SK-N-SH (cell line): ENCODE results near the gene CBFB. TPM values are rescaled to one million over a fixed set of nuclear protein-coding genes. Genes with fewer than 3 reads are reported as not detected.

Source experiments
- CTCF ChIA-PET: fragments of 300-600, 350-600 bp; formaldehyde crosslinking; extraction: SDS; loops from one replicate; lab custom pipeline; 2021; lab: Yijun Ruan, JAX
- POLR2A ChIA-PET: fragments of 350-600 bp; sonication (Branson Sonifier 250); formaldehyde crosslinking; extraction: SDS; loops from one replicate; lab custom pipeline; 2020; ENCODE audit warnings: antibody characterized with exemption, inconsistent platforms; lab: Yijun Ruan, JAX
- DNase-seq: peaks from one replicate; pipeline ENCODE4 v3.0.0; 2012
- H2AFZ ChIP-seq: fragments of 200-600 bp; sonication (generic); 2 replicates; pipeline ENCODE4 v1.8.1; 2016; ENCODE audit warnings: antibody characterized with exemption, mild to moderate bottlenecking, low read depth
- H3F3A ChIP-seq: fragments of 200-600 bp; sonication (generic); replicated peaks from 2 replicates; pipeline ENCODE3; 2016; ENCODE audit warnings: antibody characterized with exemption, mild to moderate bottlenecking; ENCODE audit not compliant: insufficient read depth
- H3K27ac ChIP-seq, 2 experiments: fragments of 200-500 bp in 1 of 2; fragments of 200-600 bp in 1 of 2; sonication (Bioruptor generic) in 1 of 2; sonication (generic), shearing (Covaris generic) in 1 of 2; 2 replicates each; pipeline versions ENCODE4 v1.5.1 to v1.6.1; 2014 to 2016; ENCODE audit warnings: low read depth in 2 of 2, inconsistent platforms in 1 of 2, low read length in 1 of 2, mild to moderate bottlenecking in 1 of 2, mixed read lengths in 1 of 2
- H3K27me3 ChIP-seq: fragments of 200-600 bp; sonication (generic), shearing (Covaris generic); 2 replicates; pipeline ENCODE4 v1.6.1; 2016; ENCODE audit warnings: mixed run types; ENCODE audit not compliant: insufficient read depth
- H3K36me3 ChIP-seq, 2 experiments: fragments of 200-500 bp in 1 of 2; fragments of 200-600 bp in 1 of 2; sonication (Bioruptor generic) in 1 of 2; sonication (generic) in 1 of 2; replicated peaks in 1 of 2; 2 replicates each; pipeline versions ENCODE3 to v1.5.1; 2014 to 2016; ENCODE audit warnings: low read length in 1 of 2, mild to moderate bottlenecking in 1 of 2; ENCODE audit not compliant: insufficient read depth in 2 of 2, control insufficient read depth in 1 of 2
- H3K4me1 ChIP-seq, 2 experiments: fragments of 200-500 bp in 1 of 2; fragments of 200-600 bp in 1 of 2; sonication (Bioruptor generic) in 1 of 2; sonication (generic), shearing (Covaris generic) in 1 of 2; 2 replicates each; pipeline versions ENCODE4 v1.5.1 to v1.6.1; 2014 to 2016; ENCODE audit warnings: low read depth in 1 of 2, low read length in 1 of 2, mixed run types in 1 of 2; ENCODE audit not compliant: insufficient read depth in 2 of 2, control insufficient read depth in 1 of 2
- H3K4me2 ChIP-seq: fragments of 200-600 bp; sonication (generic), shearing (Covaris generic); 2 replicates; pipeline ENCODE4 v1.6.1; 2017; ENCODE audit warnings: mixed run types
- H3K4me3 ChIP-seq, 2 experiments: fragments of 200-500 bp in 1 of 2; fragments of 200-600 bp in 1 of 2; sonication (Bioruptor generic) in 1 of 2; sonication (generic), shearing (Covaris generic) in 1 of 2; 2 replicates each; pipeline versions ENCODE4 v1.5.1 to v1.8.1; 2014 to 2016; ENCODE audit warnings: low read depth in 2 of 2, inconsistent platforms in 1 of 2, low read length in 1 of 2, mild to moderate bottlenecking in 1 of 2, mixed read lengths in 1 of 2, moderate library complexity in 1 of 2
- H3K79me2 ChIP-seq: fragments of 200-600 bp; sonication (generic); 2 replicates; pipeline ENCODE4 v1.8.1; 2017; ENCODE audit warnings: mild to moderate bottlenecking; ENCODE audit not compliant: insufficient read depth
- H3K9ac ChIP-seq: fragments of 200-600 bp; sonication (generic); 2 replicates; pipeline ENCODE4 v1.6.1; 2017; ENCODE audit warnings: mixed run types
- H3K9me2 ChIP-seq: fragments of 200-600 bp; sonication (generic); 2 replicates; pipeline ENCODE4 v1.6.1; 2017; ENCODE audit warnings: mixed run types
- H3K9me3 ChIP-seq: fragments of 200-600 bp; sonication (generic); 2 replicates; pipeline ENCODE4 v1.6.1; 2017; ENCODE audit warnings: mixed run types, mild to moderate bottlenecking, moderate library complexity
- H4K20me1 ChIP-seq: fragments of 200-600 bp; sonication (generic); 2 replicates; pipeline ENCODE4 v1.6.1; 2017; ENCODE audit warnings: mild to moderate bottlenecking, mixed run types; ENCODE audit not compliant: insufficient read depth
- CHD2 ChIP-seq: fragments of 150-350 bp; IDR thresholded peaks from 2 replicates; pipeline ENCODE4 v1.6.1; 2018; ENCODE audit warnings: low read length; ENCODE audit not compliant: partially characterized antibody
- EZH2phosphoT487 ChIP-seq: fragments of 200-600 bp; sonication (generic); IDR thresholded peaks from 2 replicates; pipeline ENCODE4 v1.6.1; 2017; ENCODE audit warnings: low read depth, mixed run types, mild to moderate bottlenecking, antibody characterized with exemption, moderate library complexity, borderline replicate concordance
- FOSL2 ChIP-seq: IDR thresholded peaks from 2 replicates; pipeline ENCODE4 v1.4.0; 2012; ENCODE audit warnings: low read depth, mild to moderate bottlenecking, moderate library complexity, borderline replicate concordance
- FOXM1 ChIP-seq: IDR thresholded peaks from 2 replicates; pipeline ENCODE4 v1.4.0; 2012; ENCODE audit warnings: low read depth, mild to moderate bottlenecking
- GABPA ChIP-seq: IDR thresholded peaks from 2 replicates; pipeline ENCODE4 v1.4.0; 2012; ENCODE audit warnings: low read depth, mild to moderate bottlenecking
- GATA2 ChIP-seq: sonication (generic); formaldehyde crosslinking; IDR thresholded peaks from 2 replicates; pipeline ENCODE4 v1.5.0; 2020; ENCODE audit warnings: mild to moderate bottlenecking, missing genetic modification reagents
- JUND ChIP-seq: IDR thresholded peaks from 2 replicates; pipeline ENCODE4 v1.4.0; 2012
- NRF1 ChIP-seq: IDR thresholded peaks from 2 replicates; pipeline ENCODE4 v1.6.1; 2012; ENCODE audit warnings: low read depth, mild to moderate bottlenecking, low read length
- PBX3 ChIP-seq: IDR thresholded peaks from 2 replicates; pipeline ENCODE4; 2012
- RAD21 ChIP-seq: IDR thresholded peaks from 2 replicates; pipeline ENCODE4 v1.6.1; 2012; ENCODE audit warnings: mild to moderate bottlenecking, low read length
- RCOR1 ChIP-seq: fragments of 150-350 bp; IDR thresholded peaks from 2 replicates; pipeline ENCODE4 v1.6.1; 2017; ENCODE audit warnings: antibody characterized with exemption, low read length
- RFX5 ChIP-seq: IDR thresholded peaks from 2 replicates; pipeline ENCODE4 v1.6.1; 2012; ENCODE audit warnings: mild to moderate bottlenecking, improper control_type of control experiment, low read length
- RXRA ChIP-seq: IDR thresholded peaks from 2 replicates; pipeline ENCODE4 v1.4.0; 2012; ENCODE audit warnings: low read depth, mild to moderate bottlenecking, borderline replicate concordance
- TAF1 ChIP-seq: IDR thresholded peaks from 2 replicates; pipeline ENCODE4 v1.6.1; 2012; ENCODE audit warnings: low read depth, mild to moderate bottlenecking, low read length, moderate library complexity, borderline replicate concordance
- TCF12 ChIP-seq: IDR thresholded peaks from 2 replicates; pipeline ENCODE4 v1.4.0; 2012
- YY1 ChIP-seq: IDR thresholded peaks from 2 replicates; pipeline ENCODE4 v1.4.0; 2012; ENCODE audit warnings: low read depth, mild to moderate bottlenecking
- ZBTB33 ChIP-seq: IDR thresholded peaks from 2 replicates; pipeline ENCODE4 v1.4.0; 2012; ENCODE audit warnings: low read depth, borderline replicate concordance
- WGBS: methylation state at CpG from one replicate; pipeline ENCODE4 v1.1.6; 2017; ENCODE audit warnings: low lambda C conversion rate; 5-methylcytosine and 5-hydroxymethylcytosine counted together
- polyA plus RNA-seq, 3 experiments: library from polyadenylated mRNA; depleted of rRNA; stranded (reverse); fragments of >200 nt; gene quantifications; 2 replicates each; pipeline ENCODE4 v1.2.3, GENCODE V29; 2012
- TF ChIP-seq, protein P1 (sequence below): fragments of 200-600 bp; sonication (generic); IDR thresholded peaks from 2 replicates; pipeline ENCODE4 v1.6.1; 2017; ENCODE audit warnings: antibody characterized with exemption, mild to moderate bottlenecking, moderate library complexity

Gene CBFB
- polyA plus RNA-seq, 1 of the 3 experiments (the other 2 are of a cell fraction): 40.1 TPM

- no peak for TF ChIP-seq FOSL2
These were observed 19.8 kb upstream of the CBFB start (continued) for GRCh38 chr16:67009158-67009557.

DNA sequence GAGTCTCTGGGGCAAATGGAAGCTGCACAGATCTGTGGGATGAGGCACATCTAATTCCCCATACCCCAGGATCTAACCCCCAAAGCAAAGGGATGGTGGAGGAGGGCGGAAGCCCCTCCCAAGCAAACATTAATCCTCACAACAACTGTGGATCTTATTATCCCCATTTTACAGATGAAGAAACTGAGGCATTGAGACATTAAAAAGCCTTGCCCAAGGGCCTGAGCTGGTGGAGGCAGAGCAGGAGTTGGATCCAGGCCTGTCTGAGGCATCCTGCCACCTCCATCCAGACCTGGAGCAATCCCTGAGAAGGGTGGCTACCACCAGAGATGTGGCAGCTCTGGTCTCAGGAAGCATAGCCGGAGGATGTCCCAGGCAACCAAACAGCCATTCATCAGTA, 17.7 kb upstream of the CBFB start:
- H3K4me3 ChIP-seq: no peak overlapping the region
- no peak overlapping the region for H3K27ac ChIP-seq
- H3K36me3 ChIP-seq: no peaks in the 10 kb centered on the region
- H3K79me2 ChIP-seq: no peaks in the 10 kb centered on the region
- H3K4me1 ChIP-seq: peaks cover 7 to 11% of the 10 kb centered on the region in 2 experiments; a peak in 1 of 4 replicates
- WGBS: 86% methylated on average over 1 of the region's 2 CpGs
- no peaks in the 10 kb centered on the region for H3K9me3 ChIP-seq
- no peaks in the 10 kb centered on the region for H4K20me1 ChIP-seq
- DNase-seq: no peak
- H3K9me2 ChIP-seq: no peaks in the 10 kb centered on the region
- no peaks in the 10 kb centered on the region for H3K27me3 ChIP-seq
- H3K4me2 ChIP-seq: no peak overlapping the region
- H2AFZ ChIP-seq: no peak overlapping the region
- POLR2A ChIA-PET: interaction anchor here (0.6 kb wide), 1 partner anchor 469 kb away, joined by 3 read pairs; no protein-coding TSS in a partner anchor
- CTCF ChIA-PET: interaction anchor here (0.7 to 23.0 kb wide), 6 partner anchors 19 to 146 kb away, joined by 3 to 470 read pairs (median 13); partner anchors contain the start of genes B3GNT9, FBXL8 and TRADD
- H3F3A ChIP-seq: peaks cover 10% of the 10 kb centered on the region
- no peak overlapping the region for H3K9ac ChIP-seq
- TF ChIP-seq, protein P1, sequence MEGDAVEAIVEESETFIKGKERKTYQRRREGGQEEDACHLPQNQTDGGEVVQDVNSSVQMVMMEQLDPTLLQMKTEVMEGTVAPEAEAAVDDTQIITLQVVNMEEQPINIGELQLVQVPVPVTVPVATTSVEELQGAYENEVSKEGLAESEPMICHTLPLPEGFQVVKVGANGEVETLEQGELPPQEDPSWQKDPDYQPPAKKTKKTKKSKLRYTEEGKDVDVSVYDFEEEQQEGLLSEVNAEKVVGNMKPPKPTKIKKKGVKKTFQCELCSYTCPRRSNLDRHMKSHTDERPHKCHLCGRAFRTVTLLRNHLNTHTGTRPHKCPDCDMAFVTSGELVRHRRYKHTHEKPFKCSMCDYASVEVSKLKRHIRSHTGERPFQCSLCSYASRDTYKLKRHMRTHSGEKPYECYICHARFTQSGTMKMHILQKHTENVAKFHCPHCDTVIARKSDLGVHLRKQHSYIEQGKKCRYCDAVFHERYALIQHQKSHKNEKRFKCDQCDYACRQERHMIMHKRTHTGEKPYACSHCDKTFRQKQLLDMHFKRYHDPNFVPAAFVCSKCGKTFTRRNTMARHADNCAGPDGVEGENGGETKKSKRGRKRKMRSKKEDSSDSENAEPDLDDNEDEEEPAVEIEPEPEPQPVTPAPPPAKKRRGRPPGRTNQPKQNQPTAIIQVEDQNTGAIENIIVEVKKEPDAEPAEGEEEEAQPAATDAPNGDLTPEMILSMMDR: no peak
- TF ChIP-seq RXRA (no peak), RAD21 (no peak), JUND (no peak), YY1 (no peak), GATA2 (CRISPR knock-in tag) (no peak), ZBTB33 (no peak), GABPA (no peak), PBX3 (no peak), NRF1 (no peak), FOXM1 (no peak), TCF12 (no peak), FOSL2 (no peak), RCOR1 (no peak), CHD2 (no peak), TAF1 (no peak), EZH2phosphoT487 (no peak), RFX5 (no peak)
